GM12891 (cell line): ENCODE measurements around the gene ARHGAP6.

Experiments used
- PAX5 ChIP-seq: IDR thresholded peaks from 2 replicates; pipeline ENCODE4 v1.6.1; 2011; ENCODE audit warnings: low read length, moderate library complexity, mild to moderate bottlenecking; ENCODE audit not compliant: insufficient read depth, severe bottlenecking
- POLR2A ChIP-seq: IDR thresholded peaks from 2 replicates; pipeline ENCODE4 v1.6.1; 2011; ENCODE audit warnings: low read depth, low read length, control low read depth
- POLR2AphosphoS5 ChIP-seq: IDR thresholded peaks from 2 replicates; pipeline ENCODE4 v1.6.1; 2011; ENCODE audit warnings: low read depth, low read length, control low read depth
- POU2F2 ChIP-seq: IDR thresholded peaks from 2 replicates; pipeline ENCODE4 v1.6.1; 2011; ENCODE audit warnings: low read depth, mild to moderate bottlenecking, control low read depth, low read length, moderate library complexity
- TAF1 ChIP-seq: IDR thresholded peaks from 2 replicates; pipeline ENCODE4 v1.6.1; 2011; ENCODE audit warnings: low read depth, low read length, control low read depth

DNA sequence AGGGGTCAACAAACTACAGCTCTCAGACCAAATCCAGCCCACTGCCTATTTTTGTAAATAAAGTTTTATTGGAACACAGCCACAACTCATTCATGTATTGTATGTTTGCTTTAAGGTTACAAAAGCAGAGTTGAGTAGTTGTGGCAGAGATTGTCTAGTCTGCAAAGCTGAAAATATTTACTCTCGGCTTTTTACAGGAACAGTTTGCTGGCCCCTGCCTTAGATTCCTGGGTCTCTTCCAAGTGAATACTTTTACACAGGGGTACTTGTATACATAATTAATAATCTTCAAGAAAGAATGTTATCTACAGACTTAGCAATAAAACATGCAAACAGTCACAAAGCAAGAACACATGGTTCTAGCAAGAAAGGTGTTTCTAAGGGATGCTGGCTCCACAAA lies 218.3 kb downstream of the ARHGAP6 start:
- TF ChIP-seq POLR2A: no peak
- TF ChIP-seq POLR2AphosphoS5: no peak
- TF ChIP-seq PAX5: no peak
- no peak for TF ChIP-seq TAF1
- TF ChIP-seq POU2F2: no peak
